Peyer's patch (tissue), 4 donors: ENCODE measurements around the gene C6orf52. TPM values are rescaled to one million over a fixed set of nuclear protein-coding genes. Genes with fewer than 3 reads are reported as not detected.

Experiments
- DNase-seq, 3 donors: peaks; one replicate each; pipeline ENCODE4 v3.0.0-alpha.2; 2017 to 2019
- H3K27ac ChIP-seq, 4 donors: fragments of 200-600 bp; sonication (generic); one replicate each; pipeline ENCODE4 v1.5.1; 2016 to 2019
- H3K27me3 ChIP-seq, 2 donors: fragments of 200-600 bp; sonication (generic); one replicate each; pipeline ENCODE4 v1.5.1; 2019
- H3K36me3 ChIP-seq, 3 donors: fragments of 200-600 bp; sonication (generic); one replicate each; pipeline ENCODE4 v1.5.1; 2016 to 2019
- H3K4me1 ChIP-seq, 4 donors: fragments of 200-600 bp; sonication (generic); one replicate each; pipeline ENCODE4 v1.5.1; 2016 to 2019
- H3K4me3 ChIP-seq, 4 donors: fragments of 200-600 bp; sonication (generic); 1 replicate in 3 of 4; 2 replicates in 1 of 4; pipeline ENCODE4 v1.5.1; 2016 to 2019; ENCODE audit warnings: mild to moderate bottlenecking in 1 of 4
- H3K9me3 ChIP-seq, 4 donors: fragments of 200-600 bp; sonication (generic); one replicate each; pipeline ENCODE4 v1.5.1; 2016 to 2019; ENCODE audit warnings: mild to moderate bottlenecking in 1 of 4
- CTCF ChIP-seq, 6 experiments: fragments of 450-650 bp in 4 of 6; fragments of 200-600 bp in 2 of 6; sonication (generic) in 1 of 6; IDR thresholded peaks; one replicate each; pipeline ENCODE4 v1.5.1; 2017 to 2019; ENCODE audit warnings: antibody characterized with exemption in 6 of 6, mild to moderate bottlenecking in 3 of 6, moderate library complexity in 1 of 6
- POLR2A ChIP-seq, 2 donors: fragments of 450-650 bp; IDR thresholded peaks; one replicate each; pipeline ENCODE4 v1.5.1; 2017; ENCODE audit warnings: antibody characterized with exemption in 2 of 2, mild to moderate bottlenecking in 2 of 2, moderate library complexity in 2 of 2
- total RNA-seq, 4 donors: library from RNA; depleted of rRNA; stranded (reverse); fragments of >200 nt; gene quantifications; one replicate each; pipeline ENCODE4 v1.1.0, GENCODE V29; 2016

Gene C6orf52
- total RNA-seq, 4 donors from 2014 or later: not detected

DNA sequence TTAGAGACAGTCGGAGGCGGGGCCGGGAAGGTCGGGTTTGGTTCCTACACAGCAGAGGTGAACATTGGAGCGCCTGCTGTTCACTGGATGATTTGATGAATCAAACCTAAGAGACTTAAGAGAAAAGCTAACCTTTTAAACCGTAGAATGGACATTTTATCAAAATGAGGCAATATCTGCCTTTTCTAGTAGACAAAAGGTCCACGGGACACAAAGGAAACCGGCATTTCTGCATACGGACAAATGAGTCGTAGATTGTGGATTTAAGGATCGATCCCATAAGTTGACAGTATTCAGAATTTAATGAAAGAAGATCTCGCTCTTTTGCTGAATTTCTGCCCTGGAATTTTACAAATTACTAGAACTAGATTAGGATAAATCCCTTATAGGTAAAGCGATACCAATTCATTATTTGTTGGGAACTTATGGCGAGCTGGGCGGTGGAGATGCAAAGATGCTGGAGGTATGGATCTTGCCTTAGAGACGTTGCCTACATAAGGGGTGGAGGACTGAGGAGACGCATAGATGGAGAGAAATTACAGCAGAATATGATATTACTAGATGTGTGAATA, 756 bp upstream of the C6orf52 start:
- no peak for DNase-seq
- peak overlapping the region; percentile 77 to 90 (median 86) for H3K4me3 ChIP-seq
- no peaks in the 10 kb centered on the region for H3K9me3 ChIP-seq
- TF ChIP-seq POLR2A (IDR thresholded peaks at IDR 0.05): no peak
- no peak for TF ChIP-seq CTCF (IDR thresholded peaks at IDR 0.05)
- H3K27ac ChIP-seq: peak overlapping the region; percentile 87 to 98 (median 93)
- H3K4me1 ChIP-seq: peaks cover 3 to 15% (median 8%) of the 10 kb centered on the region in 4 donors
- no peaks in the 10 kb centered on the region for H3K27me3 ChIP-seq
- H3K36me3 ChIP-seq: peaks cover 0 to 15% (median 0%) of the 10 kb centered on the region in 3 donors

- no peak for DNase-seq
- no peak for TF ChIP-seq POLR2A (IDR thresholded peaks at IDR 0.05)
- no peak for TF ChIP-seq CTCF (IDR thresholded peaks at IDR 0.05)
- peak overlapping the region in 1 of 4 donors; percentile 84 for H3K4me3 ChIP-seq
These were observed 1.4 kb downstream of the C6orf52 start for GRCh38 chr6:10692965-10693538.

GRCh38 chr6:10690651-10691445, 3.6 kb downstream of the C6orf52 start:
- no peak for DNase-seq

More at GRCh38 chr6:10692965-10693538, 1.4 kb downstream of the C6orf52 start:
- Histone ChIP-seq H3K36me3 (peaks cover 0 to under 1% (median 0%) of the 10 kb centered on the region in 3 donors), H3K27ac (no peak overlapping the region), H3K4me1 (peaks cover 3 to 15% (median 8%) of the 10 kb centered on the region in 4 donors), H3K9me3 (no peaks in the 10 kb centered on the region), H3K27me3 (no peaks in the 10 kb centered on the region)

DNA sequence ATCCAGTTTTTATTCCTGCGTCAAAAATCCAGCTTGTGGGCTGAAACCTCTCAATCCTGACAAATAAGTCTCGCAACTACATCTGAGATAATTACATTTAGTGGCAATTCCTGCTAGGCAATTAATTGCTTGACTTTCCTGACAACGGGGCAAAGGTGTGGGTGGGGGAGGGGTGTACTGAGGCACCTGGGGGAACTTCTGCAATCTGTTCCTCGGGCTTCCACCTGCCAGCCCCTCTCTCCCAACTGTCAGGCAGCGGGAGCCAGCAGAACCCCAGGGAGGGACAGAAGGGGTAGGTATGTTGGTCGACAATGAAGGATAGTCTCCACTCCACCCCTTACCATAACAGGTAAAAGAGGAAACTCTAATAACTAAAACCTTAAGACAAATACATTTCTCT, 6.8 kb downstream of the C6orf52 start:
- Histone ChIP-seq H3K9me3 (no peaks in the 10 kb centered on the region), H3K4me1 (no peaks in the 10 kb centered on the region), H3K36me3 (no peaks in the 10 kb centered on the region), H3K27ac (no peak overlapping the region), H3K27me3 (no peaks in the 10 kb centered on the region), H3K4me3 (no peak overlapping the region)
- no peak for DNase-seq
- TF ChIP-seq POLR2A (IDR thresholded peaks at IDR 0.05) (no peak), CTCF (IDR thresholded peaks at IDR 0.05) (no peak)

More at GRCh38 chr6:10690651-10691445, 3.6 kb downstream of the C6orf52 start:
- Histone ChIP-seq H3K4me3 (no peak overlapping the region), H3K27ac (no peak overlapping the region), H3K36me3 (no peaks in the 10 kb centered on the region), H3K27me3 (no peaks in the 10 kb centered on the region), H3K4me1 (peaks cover 3 to 12% (median 6%) of the 10 kb centered on the region in 4 donors), H3K9me3 (no peaks in the 10 kb centered on the region)
- TF ChIP-seq CTCF (IDR thresholded peaks at IDR 0.05): no peak
- TF ChIP-seq POLR2A (IDR thresholded peaks at IDR 0.05): no peak

- H3K36me3 ChIP-seq: no peaks in the 10 kb centered on the region
- H3K27ac ChIP-seq: no peak overlapping the region
- no peaks in the 10 kb centered on the region for H3K4me1 ChIP-seq
- no peaks in the 10 kb centered on the region for H3K9me3 ChIP-seq
- TF ChIP-seq CTCF (IDR thresholded peaks at IDR 0.05): no peak
- no peak for TF ChIP-seq POLR2A (IDR thresholded peaks at IDR 0.05)
- no peak overlapping the region for H3K4me3 ChIP-seq
- no peak for DNase-seq
- H3K27me3 ChIP-seq: no peaks in the 10 kb centered on the region
These were observed 7.5 kb downstream of the C6orf52 start for GRCh38 chr6:10686901-10687300.
